IPS-NIHi11 (cell line): ENCODE measurements around the gene EFCAB6.
"Not testable (repeated sequence)": the region's sequence is repeated elsewhere in the genome, so short reads cannot be mapped to it uniquely, and the experiment has no call there.

Experiments used
- DNase-seq: peaks from one replicate; pipeline ENCODE4 v3.0.0; 2012; ENCODE audit warnings: mixed read lengths, low spot score

EFCAB6 gene

GRCh38 chr22:43706151-43706550 lies 106.0 kb downstream of the EFCAB6 start:
- peak; percentile 33 for DNase-seq

GRCh38 chr22:43704051-43704450 lies 108.1 kb downstream of the EFCAB6 start:
- no peak for DNase-seq

GRCh38 chr22:43698403-43698802 lies 113.7 kb downstream of the EFCAB6 start:
- DNase-seq, result no peak

- no peak for DNase-seq
Measured at GRCh38 chr22:43697894-43698293, 114.2 kb downstream of the EFCAB6 start.

- DNase-seq, result no peak
Measured at GRCh38 chr22:43693249-43693648, 118.9 kb downstream of the EFCAB6 start.

- DNase-seq, result no peak
Measured at GRCh38 chr22:43689356-43689755, 122.7 kb downstream of the EFCAB6 start.

GRCh38 chr22:43682851-43683250 lies 129.3 kb downstream of the EFCAB6 start:
- DNase-seq, result no peak

- no peak for DNase-seq
Measured at GRCh38 chr22:43681731-43682360, 130.3 kb downstream of the EFCAB6 start.

GRCh38 chr22:43670513-43670912 lies 141.6 kb downstream of the EFCAB6 start:
- no peak for DNase-seq

GRCh38 chr22:43669190-43669589 lies 142.9 kb downstream of the EFCAB6 start:
- no peak for DNase-seq

GRCh38 chr22:43667656-43668055 lies 144.4 kb downstream of the EFCAB6 start:
- DNase-seq, result no peak

- no peak for DNase-seq
Measured at GRCh38 chr22:43666457-43666856, 145.6 kb downstream of the EFCAB6 start.

- peak; percentile 42 for DNase-seq
Measured at GRCh38 chr22:43658823-43659222, 153.3 kb downstream of the EFCAB6 start.

- DNase-seq, result not testable (repeated sequence)
Measured at GRCh38 chr22:43656581-43656980, 155.5 kb downstream of the EFCAB6 start.

GRCh38 chr22:43654271-43654670 lies 157.8 kb downstream of the EFCAB6 start:
- no peak for DNase-seq

- DNase-seq, result no peak
Measured at GRCh38 chr22:43652845-43653244, 159.3 kb downstream of the EFCAB6 start.

- no peak for DNase-seq
Measured at GRCh38 chr22:43643387-43643786, 168.7 kb downstream of the EFCAB6 start.

- no peak for DNase-seq
Measured at GRCh38 chr22:43642319-43643206, 169.5 kb downstream of the EFCAB6 start.

- no peak for DNase-seq
Measured at GRCh38 chr22:43639228-43639948, 172.7 kb downstream of the EFCAB6 start.

GRCh38 chr22:43637275-43638260 lies 174.5 kb downstream of the EFCAB6 start:
- DNase-seq, result no peak

- no peak for DNase-seq
Measured at GRCh38 chr22:43636086-43636485, 176.0 kb downstream of the EFCAB6 start.

- no peak for DNase-seq
Measured at GRCh38 chr22:43635101-43635500, 177.0 kb downstream of the EFCAB6 start.
